NCI-H524 treated with DMSO at 0.1 percent for 48 hours (cell line): ENCODE measurements around the gene DNAJA2.
"Not testable (repeated sequence)": the region's sequence is repeated elsewhere in the genome, so short reads cannot be mapped to it uniquely, and the experiment has no call there.

Experiments used
- DNase-seq: peaks from one replicate; lab custom pipeline; 2025; lab: John Stamatoyannopoulos, UW

Gene DNAJA2

DNA sequence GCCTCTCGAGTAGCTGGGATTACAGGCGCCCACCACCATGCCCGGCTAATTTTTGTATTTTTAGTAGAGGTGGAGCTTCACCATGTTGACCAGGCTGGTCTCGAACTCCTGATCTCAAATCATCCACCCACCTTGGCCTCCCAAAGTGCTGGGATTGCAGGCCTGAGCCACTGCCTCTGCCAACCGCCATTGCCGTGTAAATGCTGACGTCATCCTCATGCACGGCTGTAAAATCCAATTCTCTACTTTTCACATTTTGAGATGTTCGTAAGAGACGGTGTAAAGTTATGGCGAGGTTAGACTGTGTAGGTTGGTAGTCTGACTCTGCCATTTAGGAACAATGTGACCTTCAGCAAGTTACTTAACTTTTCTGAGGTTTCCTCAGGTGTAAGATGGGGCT is 1.7 kb upstream of the DNAJA2 start:
- DNase-seq: no peak

DNA sequence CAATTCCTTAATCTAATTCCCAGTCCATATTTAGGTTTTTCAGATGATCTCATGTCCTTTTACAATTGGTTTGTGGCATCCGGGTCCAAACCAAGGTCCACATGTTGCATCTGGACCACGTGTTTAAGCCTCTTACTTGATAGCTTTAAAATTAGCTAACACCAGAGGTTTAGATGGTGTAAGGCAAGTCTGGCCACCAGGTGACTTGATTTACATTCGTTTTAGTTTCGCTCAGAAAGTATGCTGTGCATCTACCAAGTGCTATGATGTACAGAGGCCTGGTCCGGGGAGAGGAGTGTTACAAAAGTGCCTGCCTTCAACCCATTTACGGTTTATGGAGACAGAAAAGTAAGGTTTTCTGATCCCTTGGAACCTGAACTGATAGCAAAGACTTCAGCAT is 878 bp upstream of the DNAJA2 start:
- no peak for DNase-seq

DNA sequence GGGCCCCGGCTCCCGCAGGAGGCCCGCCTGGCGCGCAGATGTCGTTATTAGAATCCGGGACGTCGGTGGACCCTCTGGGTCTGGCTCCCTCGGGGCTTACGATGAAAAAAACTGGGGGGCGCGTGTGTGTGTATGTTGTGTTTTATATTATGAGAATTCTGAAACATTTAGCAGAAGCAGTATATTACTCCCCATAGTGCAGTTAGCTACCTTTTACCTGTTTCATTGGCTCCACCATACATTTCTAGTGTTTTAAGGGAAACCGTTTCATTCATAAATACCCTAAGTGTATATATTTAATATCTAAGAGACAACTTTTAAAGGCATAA is 486 bp upstream of the DNAJA2 start:
- no peak for DNase-seq

DNA sequence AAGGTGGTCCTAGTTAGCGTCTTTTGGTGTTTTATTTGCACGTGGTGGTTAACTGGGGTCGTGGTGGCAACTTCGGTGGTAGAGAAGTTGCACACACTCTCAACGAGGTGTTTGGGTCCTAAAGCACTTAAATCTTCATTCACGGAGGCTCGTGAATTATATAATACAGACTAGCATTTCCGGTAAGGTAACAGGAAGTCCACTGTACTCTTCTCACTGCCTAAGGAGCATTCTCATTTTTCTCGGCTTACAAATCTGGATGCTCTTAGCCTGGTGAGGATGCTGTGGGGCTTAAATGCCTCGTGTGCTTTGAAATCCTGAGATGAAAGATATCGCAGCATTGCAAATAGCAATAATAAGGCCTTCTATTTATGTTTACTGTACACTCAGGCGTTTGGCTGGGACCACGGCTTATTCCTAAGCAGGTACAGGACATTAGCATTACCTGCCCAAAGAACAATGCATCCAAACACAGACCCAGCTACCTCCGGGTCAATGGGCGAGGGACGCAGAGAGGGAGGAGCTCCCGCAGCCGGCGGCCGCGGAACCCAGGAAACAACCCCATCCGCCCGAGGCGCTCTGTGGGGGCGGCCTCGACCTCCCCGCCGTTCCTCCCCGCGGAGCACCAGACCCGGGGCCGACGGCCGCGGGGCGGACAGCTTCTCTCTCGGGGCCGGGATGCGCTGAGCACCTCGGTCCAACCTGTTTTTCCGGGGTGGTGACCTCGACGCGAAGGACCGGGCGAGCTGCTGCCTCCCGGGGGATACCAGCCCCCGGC is 856 bp downstream of the DNAJA2 start:
- no peak for DNase-seq

DNA sequence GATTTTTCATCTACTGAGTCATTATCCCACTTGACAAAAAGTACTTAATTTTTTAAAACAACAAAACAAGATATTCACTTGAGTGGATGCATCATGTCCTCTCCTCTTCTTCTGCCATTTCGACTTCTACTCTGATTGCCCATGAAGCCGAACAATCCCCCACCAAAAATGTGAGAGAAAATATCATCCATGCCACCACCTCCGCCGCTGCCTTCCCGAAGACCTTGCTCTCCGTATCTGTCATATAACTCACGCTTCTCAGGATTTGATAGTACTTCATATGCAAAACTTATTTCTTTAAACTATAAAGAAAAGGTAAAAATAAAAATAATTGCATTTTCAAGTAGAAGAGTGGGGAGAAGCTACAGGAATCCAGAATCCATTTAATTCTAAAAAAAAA is 2.2 kb downstream of the DNAJA2 start:
- DNase-seq: no peak

DNA sequence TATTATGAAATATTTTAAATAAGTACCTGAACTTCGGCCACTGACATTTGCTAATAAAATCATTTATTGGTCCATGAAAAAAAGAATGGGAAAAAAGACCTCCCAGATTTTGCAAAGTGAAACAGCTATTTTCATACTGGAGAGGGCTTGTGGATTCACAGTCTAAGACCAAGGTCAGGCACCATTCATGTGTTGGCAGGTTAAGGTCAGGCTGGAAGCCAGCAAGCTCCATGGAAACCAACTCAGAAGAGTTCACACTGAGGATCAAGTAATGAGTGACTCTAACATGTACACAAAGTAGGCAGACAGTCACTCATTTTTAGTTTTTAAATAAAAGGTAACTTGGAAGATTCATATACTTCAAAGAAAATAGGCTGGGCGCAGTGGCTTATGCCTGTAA is 3.4 kb downstream of the DNAJA2 start:
- no peak for DNase-seq

DNA sequence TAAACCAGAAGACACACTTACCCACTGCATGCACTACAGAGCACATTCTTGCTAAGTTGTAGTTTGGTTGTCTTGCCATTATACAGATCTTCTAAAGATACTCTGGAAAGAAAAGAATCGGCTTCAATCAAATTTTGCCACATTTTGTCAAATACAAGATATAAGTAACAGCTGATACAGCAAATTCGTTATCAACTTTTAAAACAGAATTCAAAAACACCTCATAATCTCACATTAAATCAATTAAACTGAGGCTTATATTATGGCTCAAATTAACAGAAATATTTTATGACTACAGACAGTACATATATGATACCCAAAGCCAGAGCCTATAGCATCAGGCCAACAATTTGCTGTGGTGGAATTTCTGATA is 5.4 kb downstream of the DNAJA2 start:
- no peak for DNase-seq

GRCh38 chr16:46962629-46963028 is 10.8 kb downstream of the DNAJA2 start:
- DNase-seq: no peak

DNA sequence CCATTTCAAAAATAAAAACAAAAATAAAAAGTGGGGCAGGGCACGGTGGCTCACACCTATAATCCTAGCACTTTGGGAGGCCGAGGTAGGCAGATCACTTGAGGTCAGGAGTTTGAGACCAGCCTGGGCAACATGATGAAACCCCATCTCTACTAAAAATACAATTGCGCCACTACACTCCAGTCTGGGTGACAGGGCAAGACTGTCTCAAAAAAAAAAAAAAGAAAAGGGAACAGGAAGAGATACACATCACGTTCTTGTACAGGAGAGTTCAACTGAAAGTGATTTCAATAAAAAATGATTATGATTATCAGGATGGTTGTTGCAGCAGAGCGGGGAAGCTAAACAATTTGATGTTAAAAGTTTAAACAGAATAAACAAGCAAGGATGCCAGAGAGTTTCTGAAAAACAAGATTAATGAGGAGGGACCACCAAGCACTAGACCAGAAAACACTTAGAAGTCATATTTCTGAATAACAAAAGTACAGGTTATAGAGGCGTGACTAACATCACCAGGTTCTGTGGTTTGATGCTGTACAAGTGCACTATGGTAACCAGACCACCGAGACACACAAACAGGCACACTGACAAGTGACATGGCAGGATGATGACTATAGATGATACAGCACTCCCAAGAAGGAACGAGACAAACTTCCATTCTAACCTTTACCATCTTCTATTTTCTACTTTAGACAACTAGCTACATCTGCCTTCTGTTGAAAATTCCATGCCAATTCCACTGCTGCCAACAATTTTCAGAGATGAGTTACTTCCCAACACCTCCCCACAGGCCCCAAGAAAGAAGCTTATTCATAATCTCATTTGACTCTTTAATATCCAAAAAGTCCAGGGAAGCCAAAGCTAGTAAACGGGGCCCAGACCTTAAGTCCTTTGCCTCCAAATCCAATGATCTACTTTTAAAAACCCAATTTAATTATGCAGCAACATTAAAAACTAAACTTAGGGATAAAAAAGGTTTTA is 11.8 kb downstream of the DNAJA2 start:
- DNase-seq: no peak

DNA sequence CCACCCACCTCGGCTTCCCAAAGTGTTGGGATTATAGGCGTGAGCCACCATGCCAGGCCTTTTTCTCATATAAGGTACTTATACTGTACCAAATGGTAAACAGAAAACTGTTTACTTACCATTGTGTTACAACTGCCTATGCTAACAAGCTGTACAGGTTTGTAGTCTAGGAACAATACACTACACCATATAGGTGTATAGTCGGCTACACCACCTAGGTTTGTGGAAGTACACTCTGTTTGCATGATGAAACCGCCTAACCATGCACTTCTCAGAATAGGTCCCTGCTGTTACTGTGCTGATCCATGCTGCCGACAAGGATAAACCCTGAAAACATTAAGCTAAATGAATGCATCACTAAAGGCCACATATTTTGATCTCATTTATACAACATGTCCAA is 18.9 kb downstream of the DNAJA2 start:
- no peak for DNase-seq

GRCh38 chr16:46950009-46950408 is 23.5 kb downstream of the DNAJA2 start:
- no peak for DNase-seq

GRCh38 chr16:46949241-46949892 is 24.1 kb downstream of the DNAJA2 start:
- DNase-seq: no peak

DNA sequence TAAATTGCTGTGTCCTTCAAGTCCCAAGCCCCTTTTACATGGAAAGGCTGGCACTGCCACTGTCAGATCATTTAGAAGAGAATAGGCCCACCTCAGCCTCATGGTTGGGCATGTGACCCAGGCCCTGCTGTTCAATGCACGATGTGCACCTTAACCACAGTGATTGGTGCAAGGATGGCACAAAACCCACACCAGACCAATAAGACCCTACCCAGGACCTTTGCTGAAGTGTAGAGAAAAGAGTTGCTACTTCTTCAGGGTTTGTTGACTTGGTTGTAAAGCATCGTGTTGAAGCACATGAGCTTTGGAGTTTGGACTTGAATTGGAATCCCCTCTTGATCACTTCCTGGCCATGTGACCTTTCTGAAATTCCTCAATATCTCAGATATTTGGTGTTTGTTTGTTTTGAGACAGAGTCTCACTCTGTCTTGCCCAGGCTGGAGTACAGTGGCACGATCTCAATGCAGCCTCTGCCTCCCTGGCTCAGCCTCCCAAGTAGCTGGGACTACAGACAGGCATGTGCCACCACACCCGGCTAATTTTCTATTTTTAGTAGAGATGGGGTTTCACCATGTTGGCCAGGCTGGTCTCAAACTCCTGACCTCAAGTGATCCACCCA is 24.8 kb downstream of the DNAJA2 start:
- DNase-seq: no peak

DNA sequence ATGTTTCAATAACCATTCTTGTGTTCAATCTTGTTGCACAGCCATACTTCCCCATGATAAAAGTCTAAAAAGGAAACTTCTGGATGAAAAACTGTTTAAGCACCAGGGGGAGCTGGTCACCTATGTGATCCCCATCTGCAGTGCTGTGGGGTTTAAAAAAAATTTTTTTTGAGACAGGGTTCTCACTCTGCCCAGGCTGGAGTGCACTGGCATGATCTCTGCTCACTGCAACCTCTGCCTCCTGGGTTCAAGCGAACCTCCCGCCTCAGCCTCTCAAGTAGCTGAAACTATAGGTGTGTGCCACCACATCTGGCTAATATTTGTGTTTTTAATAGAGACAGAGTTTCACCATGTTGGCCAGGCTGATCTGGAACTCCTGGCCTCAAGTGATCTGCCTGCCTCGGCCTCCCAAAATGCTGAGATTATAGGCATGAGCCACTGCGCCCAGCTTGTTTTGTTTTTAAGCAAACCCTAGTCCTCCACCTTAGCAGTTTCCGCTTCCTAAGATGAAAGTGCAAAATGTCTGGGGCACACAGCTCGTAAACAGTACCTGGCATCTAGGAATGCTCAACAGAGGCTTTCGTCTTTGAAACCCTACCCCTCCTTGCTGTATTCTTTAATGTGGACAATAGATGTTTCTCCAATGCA is 25.4 kb downstream of the DNAJA2 start:
- no peak for DNase-seq

- not testable (repeated sequence) for DNase-seq
Measured at GRCh38 chr16:46944713-46945112, 28.8 kb downstream of the DNAJA2 start.

DNA sequence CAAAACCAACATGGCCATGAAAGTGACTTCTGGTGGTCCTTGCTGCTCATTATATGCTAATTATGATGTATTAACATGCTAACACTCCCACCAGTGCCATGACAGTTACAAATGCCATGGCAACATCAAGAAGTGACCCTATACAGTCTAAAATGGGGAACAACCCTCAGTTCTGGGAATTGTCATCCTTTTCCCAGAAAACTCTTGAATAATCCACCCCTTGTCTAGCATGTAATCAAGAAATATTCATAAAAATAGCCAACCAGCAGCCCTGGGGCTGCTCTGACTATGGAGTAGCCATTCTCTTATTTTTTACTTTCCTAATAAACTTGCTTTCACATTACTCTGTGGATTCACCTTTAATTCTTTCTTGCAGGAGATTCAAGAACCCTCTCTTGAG is 35.9 kb downstream of the DNAJA2 start:
- DNase-seq: no peak

GRCh38 chr16:46932802-46933201 is 40.7 kb downstream of the DNAJA2 start:
- DNase-seq: peak; percentile 18

- DNase-seq: no peak
Measured at GRCh38 chr16:46930861-46931260, 42.6 kb downstream of the DNAJA2 start.

DNA sequence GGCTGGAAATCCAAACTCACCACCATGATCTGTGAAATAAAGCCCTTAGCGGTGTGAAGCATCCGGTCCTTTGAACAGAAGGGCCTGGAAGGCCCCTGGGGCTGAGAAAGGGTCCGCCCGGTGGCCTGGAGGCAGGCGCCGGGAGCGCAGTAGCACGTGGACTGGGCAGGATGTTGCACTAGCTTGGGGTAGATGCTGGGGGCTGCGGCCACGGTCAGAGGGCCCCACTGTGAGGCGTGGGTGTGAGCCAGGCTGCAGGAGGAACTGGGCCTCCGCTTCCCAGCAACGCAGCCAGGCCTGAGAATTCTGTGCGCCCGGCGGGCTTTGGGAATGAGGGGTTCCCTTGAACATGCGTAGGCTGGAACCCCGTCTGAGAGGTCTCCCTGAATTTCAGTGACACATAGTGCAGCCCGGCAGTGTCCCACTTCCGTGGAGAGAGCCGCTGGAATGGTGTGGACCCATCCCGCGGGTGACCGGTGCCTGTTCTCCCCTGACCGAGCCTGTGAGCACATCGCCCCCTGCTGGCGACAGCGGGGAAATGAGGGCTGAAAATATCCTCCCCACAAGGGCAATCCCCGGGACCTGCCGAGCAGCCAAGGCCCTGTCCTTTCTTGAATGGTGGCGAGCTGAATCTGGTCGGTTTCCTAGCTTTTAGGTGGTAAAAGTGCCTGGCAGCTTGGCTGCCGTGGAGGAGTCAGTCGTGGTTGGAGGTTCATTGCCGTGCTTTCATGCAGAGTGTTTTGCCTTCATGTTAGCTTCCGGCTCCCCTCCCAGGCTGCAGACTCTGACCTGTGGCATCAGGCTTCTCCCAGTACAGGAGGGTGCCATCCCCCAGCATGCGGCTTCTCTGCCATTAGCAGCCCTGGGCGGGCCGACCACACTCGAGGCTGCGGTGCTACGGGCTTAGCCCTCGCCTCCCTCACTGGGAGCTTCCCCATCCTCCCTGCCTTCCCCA is 43.8 kb downstream of the DNAJA2 start:
- DNase-seq: no peak

DNA sequence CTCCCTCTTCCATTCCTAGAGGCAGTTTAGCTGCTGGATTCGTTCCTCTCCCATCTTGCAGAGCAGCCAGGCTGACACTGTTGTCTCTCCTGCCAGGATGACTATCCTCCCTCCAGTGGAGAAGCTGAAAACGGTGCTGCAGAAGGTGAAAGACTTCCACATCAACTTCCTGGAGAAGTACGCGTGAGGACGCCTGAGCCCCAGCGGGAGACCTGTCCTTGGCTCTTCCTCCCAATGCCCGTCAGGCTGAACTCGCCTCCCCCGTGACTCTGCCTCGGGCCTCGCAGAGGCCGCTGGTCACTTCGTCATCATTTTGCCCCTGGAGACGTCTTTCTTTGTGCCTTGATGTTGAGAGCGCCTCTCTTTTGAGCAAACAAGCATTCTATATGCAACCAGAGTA is 44.7 kb downstream of the DNAJA2 start:
- no peak for DNase-seq

GRCh38 chr16:46927273-46927672 is 46.2 kb downstream of the DNAJA2 start:
- no peak for DNase-seq
